ENCODE results near the gene SEC16A.

The SEC16A gene

DNA sequence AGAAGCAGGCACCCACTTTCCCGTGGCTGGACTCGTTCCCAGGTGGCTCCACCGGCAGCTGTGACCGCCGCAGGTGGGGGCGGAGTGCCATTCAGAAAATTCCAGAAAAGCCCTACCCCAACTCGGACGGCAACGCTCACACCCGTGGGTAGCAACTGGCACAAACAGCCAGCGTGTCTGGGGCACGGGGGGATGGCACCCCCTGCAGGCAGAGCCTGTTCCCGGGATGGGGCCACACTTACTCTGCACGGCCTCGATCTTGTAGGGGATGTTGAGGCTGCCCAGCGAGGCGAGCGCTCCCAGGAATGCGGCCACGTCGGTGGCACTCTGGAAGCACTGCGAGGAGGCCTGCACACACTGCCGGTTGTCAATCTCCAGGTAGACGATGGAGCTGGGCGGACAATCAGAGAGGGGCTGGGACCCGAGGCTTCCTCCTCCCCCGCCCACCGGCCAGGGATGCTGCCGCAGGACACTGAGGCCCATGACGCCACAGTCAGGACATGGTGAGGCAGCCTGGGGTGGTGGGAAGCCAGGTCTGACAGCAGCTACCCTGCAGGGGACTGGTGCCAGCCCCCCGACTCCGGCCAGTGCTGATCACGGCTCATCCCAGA, 20.2 kb upstream of the SEC16A start:
- in situ Hi-C loops (cut with MboI; ENCODE audit: low sequenced_read_pairs) = no loop called here

DNA sequence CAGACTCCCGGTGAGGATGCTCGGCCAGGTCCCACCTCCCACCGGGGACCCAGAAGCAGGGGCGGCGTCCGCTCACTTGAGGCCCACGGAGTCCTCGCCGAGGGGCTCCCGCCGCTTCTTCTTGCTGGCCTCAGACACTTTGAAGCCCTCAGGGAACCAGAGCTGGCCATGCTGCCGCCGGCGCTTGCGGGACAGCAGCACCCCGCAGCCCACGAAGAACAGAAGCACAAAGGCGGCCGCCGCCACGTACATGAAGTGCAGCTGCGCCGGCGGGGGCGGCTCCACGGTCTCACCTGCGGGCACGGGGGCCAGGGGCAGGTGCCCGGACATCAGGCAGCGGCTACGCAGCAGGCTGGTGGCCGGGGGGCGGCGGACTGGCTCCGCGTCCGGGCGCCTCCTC, 19.4 kb upstream of the SEC16A start:
- in situ Hi-C loops (cut with MboI; ENCODE audit: low sequenced_read_pairs) = no loop called here

DNA sequence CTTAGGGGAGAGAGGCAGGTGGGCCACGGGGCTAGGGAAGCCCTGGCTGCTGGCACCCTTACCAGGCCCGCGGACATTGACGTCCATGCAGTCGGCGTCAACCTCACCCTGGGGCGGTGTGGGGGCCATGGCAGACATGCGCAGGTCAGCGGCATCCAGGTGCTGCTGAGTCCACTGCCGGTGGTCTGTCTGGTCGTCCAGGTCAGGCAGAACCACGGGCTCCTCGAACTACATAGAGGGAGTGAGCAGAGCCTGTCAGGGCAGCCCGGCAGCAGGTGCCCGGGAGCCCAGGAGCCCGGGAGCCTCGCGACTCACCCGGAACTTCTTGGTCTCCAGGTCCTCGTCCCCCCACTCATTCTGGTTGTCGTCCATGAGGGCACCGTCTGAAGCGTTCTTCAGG, 18.8 kb upstream of the SEC16A start:
- in situ Hi-C loops (cut with MboI; ENCODE audit: low sequenced_read_pairs) = no loop called here

DNA sequence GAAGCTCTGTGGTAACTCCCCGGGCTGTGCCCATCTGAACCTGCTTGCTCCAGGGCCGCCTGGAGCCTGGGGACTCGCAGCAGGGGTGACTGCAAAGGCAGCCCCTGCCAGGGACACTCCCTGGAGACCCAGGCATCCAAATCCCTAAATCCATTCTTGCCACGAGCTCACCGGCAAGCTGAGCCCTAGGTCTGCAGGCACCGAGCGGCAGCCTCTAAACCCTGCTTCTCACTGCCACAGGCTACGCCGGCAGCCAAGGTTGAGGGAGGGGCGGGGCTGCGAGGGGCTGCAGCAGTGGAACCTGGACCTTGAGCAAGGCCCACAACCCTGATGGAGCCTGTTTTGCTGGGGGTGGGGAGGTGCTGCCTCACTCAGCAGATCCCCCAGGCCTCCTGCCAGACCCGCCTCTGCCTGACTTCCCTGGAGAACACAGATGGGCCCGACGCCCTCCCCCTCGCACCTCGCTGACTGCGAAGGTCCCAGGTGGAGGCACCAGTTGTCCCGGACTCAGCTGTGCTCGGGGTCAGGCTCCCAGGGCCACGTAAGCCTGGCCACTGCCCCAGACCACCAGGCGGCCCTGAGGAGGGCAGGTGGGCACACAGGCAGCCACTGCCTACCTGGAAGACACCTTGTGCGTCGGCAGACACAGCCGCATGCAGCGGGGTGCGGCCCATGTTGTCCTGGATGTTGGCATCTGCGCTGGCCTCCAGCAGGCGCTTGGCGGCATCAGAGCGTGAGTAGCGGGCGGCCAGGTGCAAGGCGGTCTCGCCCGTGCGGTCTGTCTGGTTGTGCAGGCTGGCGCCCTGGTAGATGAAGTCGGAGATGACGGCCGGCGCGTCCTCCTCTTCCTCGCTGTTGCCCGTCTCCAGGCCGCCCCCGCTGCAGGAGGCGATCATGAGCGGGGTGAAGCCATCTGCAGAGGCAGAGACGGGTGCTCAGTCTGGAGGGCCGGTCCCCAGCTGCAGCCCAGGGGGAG, 17.4 kb upstream of the SEC16A start:
- in situ Hi-C loops (cut with MboI; ENCODE audit: low sequenced_read_pairs) = no loop called here

DNA sequence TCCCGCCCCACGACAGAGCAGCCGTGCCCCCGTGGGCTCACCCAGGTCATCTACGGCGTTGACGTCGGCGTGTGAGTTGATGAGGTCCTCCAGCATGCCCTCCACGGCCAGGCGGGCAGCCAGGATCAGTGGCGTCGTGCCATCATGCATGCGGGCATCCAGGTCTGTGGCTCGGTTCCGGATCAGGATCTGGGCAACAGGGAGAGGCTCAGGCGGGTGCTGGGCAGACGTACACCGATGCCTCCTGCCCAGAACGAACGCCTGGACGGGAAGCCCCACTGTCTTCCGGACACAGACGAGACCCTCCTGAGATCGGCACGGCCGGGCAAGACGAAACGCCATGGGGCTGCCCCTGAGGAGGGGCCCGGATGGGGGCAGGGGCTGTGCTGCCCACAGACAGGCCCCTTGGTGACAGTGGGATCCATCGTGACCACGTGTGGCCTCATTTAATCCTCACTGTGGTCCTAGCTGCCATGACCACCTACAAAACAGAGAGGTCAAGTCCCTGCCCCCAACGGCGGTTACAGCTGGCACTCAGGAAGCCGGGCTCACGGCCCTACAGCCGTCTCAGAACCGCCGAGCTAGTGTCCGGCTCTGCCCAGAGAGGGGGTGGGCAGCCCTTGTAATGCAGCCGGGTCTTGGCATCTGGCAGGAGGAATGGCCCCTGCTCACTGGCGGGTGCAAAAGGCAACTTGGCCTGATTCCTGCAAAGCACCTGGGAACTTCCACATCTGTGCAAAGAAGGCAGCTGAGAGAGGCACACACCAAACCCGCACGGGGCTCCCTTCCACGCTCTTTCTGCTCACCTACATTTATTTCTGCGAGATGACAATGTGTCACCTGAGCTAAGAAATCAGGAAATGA, 16.5 kb upstream of the SEC16A start:
- in situ Hi-C loops (cut with MboI; ENCODE audit: low sequenced_read_pairs) = no loop called here

DNA sequence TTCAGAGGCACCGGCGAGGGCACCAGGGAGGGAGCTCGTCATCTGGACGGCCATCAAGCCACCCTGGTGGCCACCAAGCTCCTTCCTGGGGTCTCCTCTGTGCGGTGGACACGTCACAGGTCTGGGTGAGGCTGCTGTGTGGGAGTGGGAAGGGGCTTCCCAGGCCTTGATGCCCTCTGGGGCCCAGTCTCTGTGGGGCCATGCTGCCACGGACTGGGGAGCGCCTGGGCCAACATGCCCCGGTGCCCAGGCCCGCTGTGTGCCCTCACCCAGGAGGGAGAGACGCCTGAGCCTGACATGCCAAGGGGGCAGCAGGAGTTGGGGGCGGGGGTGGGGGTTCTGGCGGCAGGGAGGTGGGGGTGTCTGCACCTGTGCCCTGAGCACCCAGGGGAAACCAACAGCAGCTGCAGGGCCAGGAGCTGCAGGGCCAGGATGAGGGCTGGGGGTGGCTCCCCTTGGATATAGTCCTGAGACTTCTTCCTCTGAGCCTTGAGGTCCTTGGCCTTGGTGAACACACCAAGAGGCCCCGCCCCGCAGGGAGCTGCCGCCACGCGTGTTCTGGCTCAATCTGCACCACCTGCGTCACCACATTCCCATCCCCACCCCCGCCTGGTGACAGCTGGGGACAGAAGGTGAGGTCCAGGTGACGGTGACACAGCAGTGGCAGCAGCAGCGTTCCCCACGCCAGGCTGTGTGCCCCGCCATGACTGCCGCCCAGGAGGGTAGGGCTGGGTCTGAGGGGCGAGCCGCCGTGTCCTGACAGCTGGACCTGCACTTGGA, 15.3 kb upstream of the SEC16A start:
- in situ Hi-C loops (cut with MboI; ENCODE audit: low sequenced_read_pairs) = no loop called here

DNA sequence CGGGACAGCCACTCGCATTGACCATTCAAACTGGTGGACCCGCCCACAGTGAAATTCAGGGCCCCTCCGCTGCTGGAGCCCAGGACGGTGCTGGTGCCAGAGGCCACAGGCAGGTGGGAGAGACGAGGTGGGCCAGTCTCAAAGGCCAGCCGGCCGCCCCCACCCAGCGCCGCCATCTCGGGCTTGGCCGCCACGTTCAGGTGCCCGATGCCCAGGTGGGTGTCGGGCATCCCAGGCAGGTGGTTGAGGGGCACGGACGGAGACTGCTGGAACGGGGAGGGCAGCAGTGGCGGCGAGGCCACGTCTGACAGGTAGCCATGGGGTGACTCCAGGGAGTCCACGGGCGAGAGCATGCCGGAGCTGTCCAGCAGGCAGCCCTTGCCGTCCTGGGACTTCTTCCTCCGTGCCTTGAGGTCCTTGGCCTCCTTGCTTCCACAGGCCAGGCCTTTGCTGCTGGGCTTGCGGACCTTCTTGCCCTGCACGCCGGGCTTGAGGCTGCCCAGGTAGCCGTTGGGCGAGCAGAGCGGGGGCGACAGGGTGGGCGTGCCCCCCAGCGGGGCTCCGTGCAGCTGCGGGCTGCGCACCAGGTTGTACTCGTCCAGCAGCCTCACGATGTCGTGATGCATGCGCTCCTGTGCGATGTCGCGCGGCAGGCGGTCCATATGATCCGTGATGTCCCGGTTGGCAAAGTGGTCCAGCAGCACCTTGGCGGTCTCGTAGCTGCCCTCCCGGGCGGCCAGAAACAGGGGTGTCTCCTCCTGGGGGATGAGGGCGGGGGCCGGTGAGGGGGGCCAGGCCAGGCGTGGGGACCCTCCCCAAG, 14.2 kb upstream of the SEC16A start:
- in situ Hi-C loops (cut with MboI; ENCODE audit: low sequenced_read_pairs) = no loop called here

DNA sequence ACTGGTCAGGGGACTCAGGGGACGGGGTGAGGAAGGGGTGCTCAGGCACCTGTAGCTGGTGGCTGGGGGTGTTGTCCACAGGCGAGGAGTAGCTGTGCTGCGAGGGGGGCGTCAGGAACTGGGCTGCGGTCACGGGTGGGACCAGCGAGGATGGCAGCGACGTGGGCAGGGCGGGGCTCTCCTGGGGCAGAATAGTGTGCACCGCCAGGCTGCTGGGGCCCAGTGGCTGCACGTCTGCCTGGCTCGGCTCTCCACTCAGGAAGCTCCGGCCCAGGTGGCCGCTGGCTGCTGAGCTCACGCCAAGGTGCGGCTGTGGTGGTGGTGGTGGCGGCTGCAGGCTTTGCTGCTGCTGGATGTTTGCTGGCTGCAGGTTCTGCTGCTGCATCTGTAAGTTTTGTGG, 13.3 kb upstream of the SEC16A start:
- in situ Hi-C loops (cut with MboI; ENCODE audit: low sequenced_read_pairs) = no loop called here

DNA sequence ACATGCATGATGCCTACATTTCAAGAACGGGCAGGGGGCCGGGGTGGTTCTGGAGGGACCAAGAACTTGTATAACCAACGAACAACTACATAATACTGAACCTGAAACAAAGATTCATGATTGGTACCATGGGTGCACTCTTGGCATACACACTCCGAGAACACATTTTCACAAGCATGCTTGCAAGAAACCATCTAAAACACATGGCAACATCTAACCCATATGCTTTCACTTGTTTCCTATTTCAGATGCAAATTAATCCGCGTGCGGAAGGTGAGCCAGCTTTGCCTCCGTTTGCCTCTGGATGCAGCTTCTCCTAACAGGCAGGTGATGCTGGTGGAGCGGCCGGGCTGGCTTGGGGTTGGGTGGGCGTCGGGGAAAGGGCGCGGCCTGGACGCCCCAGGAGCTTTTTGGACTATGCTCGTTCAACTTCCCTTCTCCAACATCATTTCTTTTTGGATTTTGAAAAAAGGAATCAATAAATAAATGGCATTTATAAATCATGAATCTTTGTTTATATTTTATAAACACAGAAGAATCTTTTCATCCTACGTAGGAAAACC, 12.5 kb upstream of the SEC16A start:
- in situ Hi-C loops (cut with MboI; ENCODE audit: low sequenced_read_pairs) = no loop called here

DNA sequence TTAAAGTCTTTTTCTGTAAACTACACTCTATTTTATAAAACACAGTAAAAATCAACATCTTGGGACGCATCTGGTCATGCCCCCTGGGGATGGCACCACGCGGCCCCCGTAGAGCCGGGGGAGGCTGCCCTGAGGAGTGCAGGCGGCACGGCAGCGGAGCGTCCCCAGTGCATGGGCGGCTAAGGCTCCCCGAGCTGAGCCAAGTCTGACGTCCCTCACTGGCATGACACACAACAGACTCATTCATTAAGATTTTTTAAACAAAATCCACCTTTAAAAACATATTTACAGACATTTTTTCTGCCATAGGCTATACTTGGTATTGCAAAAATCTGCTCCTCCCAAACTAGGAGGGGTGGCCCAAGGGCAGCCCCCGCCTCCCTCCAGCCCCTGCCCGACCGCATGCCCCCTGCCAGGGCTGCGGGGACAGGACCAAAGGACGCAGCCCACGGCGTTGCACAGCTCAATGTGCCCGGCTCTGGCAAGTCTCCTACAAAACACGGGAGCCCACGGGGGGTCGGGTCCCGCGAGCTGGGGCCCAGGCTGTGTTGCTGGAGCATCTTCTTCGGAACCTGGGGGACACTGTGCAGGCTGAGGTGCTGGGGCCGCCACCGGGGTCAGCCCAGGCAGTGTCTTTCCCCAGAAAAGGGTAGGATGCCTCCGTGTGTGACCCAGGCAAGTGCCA, 11.8 kb upstream of the SEC16A start:
- in situ Hi-C loops (cut with MboI; ENCODE audit: low sequenced_read_pairs) = loop anchor here (5.0 kb wide), 1 partner anchor 133 kb away; no protein-coding TSS in a partner anchor

DNA sequence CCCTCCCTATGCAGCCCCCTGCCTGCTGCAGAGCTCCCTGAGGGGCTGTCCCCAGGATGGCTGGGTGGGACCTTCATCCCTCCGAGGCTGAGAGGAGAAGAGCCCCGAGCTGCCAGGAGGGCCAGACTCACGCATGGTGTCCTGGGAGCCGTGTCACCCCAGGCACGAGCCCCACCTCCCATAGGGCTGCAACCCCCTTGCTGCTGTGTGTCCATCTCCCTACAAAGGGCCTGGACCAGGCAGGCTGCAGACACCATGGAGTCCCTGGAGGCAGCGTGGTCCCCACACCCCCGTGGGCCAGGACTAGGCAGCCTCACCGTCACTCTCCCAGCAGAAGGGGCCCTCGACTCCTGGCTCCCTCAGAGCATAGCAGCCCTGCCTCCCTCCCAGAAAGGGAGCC, 11.2 kb upstream of the SEC16A start:
- in situ Hi-C loops (cut with MboI; ENCODE audit: low sequenced_read_pairs) = loop anchor here (5.0 kb wide), 1 partner anchor 133 kb away; no protein-coding TSS in a partner anchor

DNA sequence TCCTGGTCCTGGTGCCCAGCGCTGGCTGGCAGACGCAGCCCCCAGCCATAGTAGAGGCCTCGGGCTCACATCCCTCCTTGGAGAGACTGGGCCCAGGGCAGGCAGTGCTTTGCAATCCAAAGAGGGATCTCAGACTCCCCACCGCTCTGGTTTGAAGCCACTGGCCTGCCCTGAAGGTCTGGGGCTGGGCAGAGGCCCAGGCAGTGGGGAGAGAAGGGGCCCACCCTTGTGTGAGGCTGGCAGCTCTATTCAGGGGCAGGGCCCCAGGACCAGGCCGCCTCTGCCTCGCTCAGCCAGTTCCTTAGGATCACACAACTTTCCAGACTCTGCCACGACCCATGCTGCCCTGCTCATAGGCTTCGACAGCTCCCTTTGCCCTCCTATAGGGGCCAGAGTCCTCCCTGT, 10.7 kb upstream of the SEC16A start:
- in situ Hi-C loops (cut with MboI; ENCODE audit: low sequenced_read_pairs) = loop anchor here (5.0 kb wide), 1 partner anchor 134 kb away; no protein-coding TSS in a partner anchor

DNA sequence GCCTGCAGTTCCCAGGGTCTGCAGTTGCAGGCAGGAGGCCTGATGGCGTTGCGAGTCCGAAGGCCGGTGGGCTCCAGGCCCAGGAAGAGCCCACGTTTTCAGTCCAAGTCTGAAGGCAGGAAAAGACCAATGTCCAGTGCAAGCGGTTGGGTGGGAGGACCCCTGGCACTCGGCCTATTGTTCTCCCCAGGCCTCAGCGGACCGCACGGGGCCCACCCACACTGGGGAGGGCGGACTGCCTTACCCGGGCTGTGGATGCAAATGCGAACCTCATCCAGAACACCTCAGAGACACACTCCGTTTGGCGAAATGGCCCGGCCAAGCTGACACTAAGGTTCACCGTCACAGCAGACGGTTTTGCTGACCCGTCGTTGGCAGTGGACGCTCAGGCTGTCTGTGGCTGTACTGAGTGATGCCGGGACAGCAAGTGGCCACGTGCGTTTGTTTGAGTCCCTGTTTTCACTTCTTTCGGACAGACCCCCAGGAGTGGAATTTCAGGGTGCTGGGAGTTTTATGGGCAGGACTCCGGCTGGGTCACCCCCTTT, 10.2 kb upstream of the SEC16A start:
- in situ Hi-C loops (cut with MboI; ENCODE audit: low sequenced_read_pairs) = loop anchor here (5.0 kb wide), 1 partner anchor 134 kb away; no protein-coding TSS in a partner anchor

DNA sequence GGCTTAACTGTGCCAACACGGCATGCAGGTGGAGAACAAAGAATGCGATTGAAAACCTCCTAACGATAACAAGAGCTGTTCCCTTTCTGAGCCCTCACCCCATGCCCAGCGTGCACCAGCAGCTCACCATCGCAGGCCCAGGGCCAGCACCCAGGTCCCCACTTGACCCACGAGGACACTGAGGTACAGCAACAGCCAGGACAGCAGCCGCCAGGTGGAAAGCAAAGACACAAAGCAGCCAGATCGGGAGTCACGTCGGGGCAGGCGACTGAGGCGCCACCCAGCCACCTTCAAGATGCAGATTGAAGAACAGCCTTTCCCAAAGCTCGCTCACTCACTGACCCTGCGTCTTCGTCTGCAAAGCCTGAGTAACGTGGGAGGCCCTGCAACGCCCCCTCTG, 6.9 kb upstream of the SEC16A start:
- in situ Hi-C loops (cut with MboI; ENCODE audit: low sequenced_read_pairs) = loop anchor here (5.0 kb wide), 1 partner anchor 138 kb away; no protein-coding TSS in a partner anchor

DNA sequence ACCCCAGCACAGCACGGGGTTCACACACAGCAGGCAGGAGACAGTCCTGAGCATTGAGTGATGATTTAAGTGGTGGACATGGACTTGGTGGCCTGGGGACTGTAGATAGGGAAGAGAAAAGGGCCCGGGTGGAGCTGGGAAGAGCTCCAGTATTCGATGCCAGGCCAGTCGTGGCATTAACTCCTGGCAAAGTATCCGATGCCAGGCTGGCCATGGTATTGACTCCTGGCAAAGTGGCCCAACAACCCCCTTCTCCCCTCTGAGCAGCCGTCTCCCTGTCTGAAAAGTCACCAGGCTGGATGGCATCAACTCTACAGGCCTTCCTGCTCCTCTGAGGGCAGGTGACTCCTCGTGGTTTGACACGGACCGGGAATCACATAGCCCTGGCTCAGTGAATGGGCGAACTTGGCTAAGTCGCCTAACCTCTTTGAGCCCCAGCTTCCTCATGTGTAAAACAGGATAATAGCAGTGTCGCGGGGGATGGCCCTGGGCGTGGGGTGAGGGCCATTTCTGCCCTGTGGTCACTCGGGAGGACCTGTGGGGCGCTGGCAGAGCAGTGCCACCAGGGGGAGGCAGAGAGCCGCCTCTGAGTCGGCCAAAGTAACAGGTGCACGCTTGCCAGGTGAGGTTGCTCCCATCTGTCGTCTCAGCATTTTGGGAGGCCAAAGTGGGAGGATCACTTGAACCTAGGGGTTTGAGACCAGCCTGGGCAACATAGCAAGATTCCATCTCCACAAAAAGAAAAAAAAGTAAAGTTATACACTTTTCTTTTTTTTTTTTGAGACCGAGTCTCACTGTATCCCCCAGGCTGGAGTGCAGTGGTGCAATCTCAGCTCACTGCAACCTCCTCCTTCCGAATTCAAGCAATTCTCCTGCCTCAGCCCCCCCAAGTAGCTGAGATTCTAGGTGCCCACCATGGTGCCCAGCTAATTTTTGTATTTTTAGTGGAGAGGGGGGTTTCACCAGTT, 5.7 kb upstream of the SEC16A start:
- in situ Hi-C loops (cut with MboI; ENCODE audit: low sequenced_read_pairs) = no loop called here

DNA sequence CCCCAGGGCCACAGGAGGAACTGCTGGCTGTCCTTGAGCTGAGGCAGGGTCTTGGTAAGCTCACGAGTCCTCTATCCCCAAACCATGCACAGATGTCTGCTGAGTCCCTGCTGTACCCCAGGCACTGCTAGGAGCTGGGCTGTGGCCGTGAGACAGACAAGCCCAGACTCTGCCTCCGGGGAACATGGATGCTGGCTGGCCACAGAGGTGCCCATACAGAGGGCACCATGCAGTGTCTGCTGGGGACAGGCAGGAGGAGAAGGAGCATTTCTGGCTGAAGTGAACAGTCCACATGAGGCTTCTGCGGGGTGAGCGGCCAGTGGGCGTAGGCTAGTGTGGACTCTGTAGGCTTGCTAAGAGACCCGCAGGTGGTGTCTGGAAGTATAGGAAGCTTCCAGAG, 4.8 kb upstream of the SEC16A start:
- in situ Hi-C loops (cut with MboI; ENCODE audit: low sequenced_read_pairs) = no loop called here
